CD4-positive, alpha-beta T cell (primary cell): ENCODE results near the gene ARFRP1. TPM values are rescaled to one million over a fixed set of nuclear protein-coding genes. Genes with fewer than 3 reads are reported as not detected.

Source experiments
- ATAC-seq: fragments of 200-7000 bp; cut with Tn5 transposase; one replicate; pipeline ENCODE4 v1.10.0; 2022; ENCODE audit warnings: mild to moderate bottlenecking; ENCODE audit not compliant: poor library complexity
- CTCF ChIA-PET: fragments of 350-600 bp; sonication (Branson Sonifier 250); formaldehyde crosslinking; loops from one replicate; lab custom pipeline; 2021; ENCODE audit warnings: antibody characterized with exemption, inconsistent platforms; lab: Charles Lee
- POLR2A ChIA-PET: fragments of 350-600 bp; sonication (Branson Sonifier 250); formaldehyde crosslinking; loops from one replicate; lab custom pipeline; 2021; ENCODE audit warnings: antibody characterized with exemption, inconsistent platforms; lab: Charles Lee
- DNase-seq, 14 experiments: peaks; one replicate each; pipeline ENCODE4 v3.0.0-alpha.2; 2013 to 2020; ENCODE audit warnings: mixed read lengths in 2 of 14
- H3K27ac ChIP-seq, 2 donors: one replicate each; pipeline versions ENCODE4 v1.5.1 to v1.7.0; 2013; ENCODE audit warnings: low read length in 2 of 2, low read depth in 1 of 2, mild to moderate bottlenecking in 1 of 2
- H3K27me3 ChIP-seq, 2 experiments: 1 replicate in 1 of 2; 2 replicates in 1 of 2; pipeline versions ENCODE4 v1.6.1 to v1.7.0; 2013; ENCODE audit warnings: low read length in 2 of 2, control low read depth in 1 of 2, mild to moderate bottlenecking in 1 of 2, moderate library complexity in 1 of 2; ENCODE audit not compliant: insufficient read depth in 2 of 2, control insufficient read depth in 1 of 2
- H3K36me3 ChIP-seq: one replicate; pipeline ENCODE4 v1.6.1; 2013; ENCODE audit warnings: low read length, control low read depth; ENCODE audit not compliant: insufficient read depth
- H3K4me1 ChIP-seq: one replicate; pipeline ENCODE4 v1.6.1; 2013; ENCODE audit warnings: low read length, control low read depth; ENCODE audit not compliant: insufficient read depth
- H3K4me3 ChIP-seq: one replicate; pipeline ENCODE4 v1.5.1; 2013; ENCODE audit warnings: mild to moderate bottlenecking, low read length, moderate library complexity
- H3K9me3 ChIP-seq, 2 experiments: 1 replicate in 1 of 2; 2 replicates in 1 of 2; pipeline versions ENCODE4 v1.6.1 to v1.7.0; 2013; ENCODE audit warnings: low read length in 2 of 2, mild to moderate bottlenecking in 2 of 2, control low read depth in 1 of 2, moderate library complexity in 1 of 2; ENCODE audit not compliant: control insufficient read depth in 1 of 2, insufficient read depth in 1 of 2
- H3K27ac Mint-ChIP-seq: one replicate; pipeline ENCODE4 v1.8.0; 2020; ENCODE audit warnings: mixed read lengths
- H3K27me3 Mint-ChIP-seq: one replicate; pipeline ENCODE4 v1.8.0; 2021; ENCODE audit warnings: mixed read lengths
- H3K36me3 Mint-ChIP-seq: one replicate; pipeline ENCODE4 v1.8.0; 2021; ENCODE audit warnings: low read depth, mixed read lengths
- H3K4me1 Mint-ChIP-seq: one replicate; pipeline ENCODE4 v1.8.0; 2021; ENCODE audit warnings: low read depth, mixed read lengths
- H3K4me3 Mint-ChIP-seq: one replicate; pipeline ENCODE4 v1.8.0; 2020; ENCODE audit warnings: mild to moderate bottlenecking, mixed read lengths
- H3K9me3 Mint-ChIP-seq: one replicate; pipeline ENCODE4 v1.8.0; 2020; ENCODE audit warnings: mixed read lengths
- intact Hi-C, 2 experiments: fragments of 100-400 bp; cut with DNase I in 1 of 2; cut with micrococcal nuclease in 1 of 2; formaldehyde crosslinking; loops; one replicate each; pipeline versions ENCODE4 v1.15.1 to v1.9.0; 2023 to 2025; cut with DNase I, micrococcal nuclease
- total RNA-seq, 174 experiments: library from RNA in 2 of 174; stranded (reverse) in 2 of 174; gene quantifications; one replicate each; pipeline ENCODE4 v1.2.3 and lab custom pipeline; 2021 to 2026
- TF ChIP-seq, protein P1 (sequence below): fragments of 200-600 bp; IDR thresholded peaks from one replicate; pipeline ENCODE4 v1.8.0; 2022; ENCODE audit warnings: antibody characterized with exemption, mild to moderate bottlenecking

Gene ARFRP1
- total RNA-seq, 2 experiments from 2014 or later, result 34.5 to 35.7 TPM

DNA sequence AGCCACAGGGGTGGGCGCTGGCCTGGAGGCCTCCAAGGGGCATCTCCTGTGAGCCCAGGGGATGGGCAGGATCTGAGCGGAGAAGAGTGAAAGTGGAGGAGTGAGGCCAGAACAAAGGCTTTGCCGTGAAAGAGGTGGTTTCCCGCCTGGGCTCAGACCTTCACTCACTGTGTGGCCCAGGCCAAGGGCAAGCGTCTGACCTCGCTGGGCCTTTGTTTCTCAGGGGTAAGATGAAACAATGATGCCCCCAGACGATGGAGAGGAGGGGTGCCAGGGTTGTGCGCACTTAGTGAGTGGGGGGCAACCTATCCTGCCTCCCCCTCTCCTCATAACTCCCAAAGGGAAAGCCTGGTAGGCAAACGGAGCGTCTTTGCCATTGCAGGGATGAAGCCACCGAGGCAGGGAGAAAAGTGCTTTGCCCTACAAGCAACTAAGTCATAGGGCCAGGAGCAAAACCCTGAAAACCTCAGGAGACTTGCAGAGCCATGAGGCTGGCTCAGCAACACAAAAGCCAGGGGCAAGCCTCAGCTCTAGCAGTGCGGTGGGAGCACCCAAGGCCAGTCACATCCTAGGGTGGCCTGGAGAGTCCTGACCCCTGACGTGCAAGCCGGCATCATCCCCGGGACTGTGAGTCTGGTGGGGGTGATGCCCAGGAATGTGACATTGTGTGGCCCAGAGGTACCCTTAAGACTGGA lies 53.7 kb downstream of the ARFRP1 start:
- Mint-ChIP-seq H3K27ac (peak overlapping the region; percentile 81), H3K4me1 (peaks cover 35% of the 10 kb centered on the region), H3K4me3 (peak overlapping the region; percentile 87), H3K9me3 (no peaks in the 10 kb centered on the region), H3K36me3 (peaks cover 18% of the 10 kb centered on the region), H3K27me3 (no peaks in the 10 kb centered on the region)
- no peaks in the 10 kb centered on the region for H3K36me3 ChIP-seq
- peak overlapping the region; percentile 34 to 56 for H3K27ac ChIP-seq
- no peaks in the 10 kb centered on the region for H3K27me3 ChIP-seq
- no peak for DNase-seq
- ATAC-seq, result no peak
- ChIA-PET CTCF (interaction anchor here (0.7 kb wide), 1 partner anchor 12 kb away, joined by 4 read pairs; no protein-coding TSS in a partner anchor), POLR2A (interaction anchor here (1.0 to 3.0 kb wide), 5 partner anchors 12 to 82 kb away, joined by 3 to 11 read pairs (median 5); partner anchors contain the start of genes GMEB2 and LIME1)
- intact Hi-C loops, result loop anchor here (5.0 to 10.0 kb wide), 4 partner anchors 81 to 411 kb away; partner anchors contain the start of genes ABHD16B (in 1 of the 2), LIME1 (in 1 of the 2), PPDPF (in 1 of the 2) and SLC2A4RG (in 1 of the 2)
- no peaks in the 10 kb centered on the region for H3K9me3 ChIP-seq
- TF ChIP-seq, protein P1, sequence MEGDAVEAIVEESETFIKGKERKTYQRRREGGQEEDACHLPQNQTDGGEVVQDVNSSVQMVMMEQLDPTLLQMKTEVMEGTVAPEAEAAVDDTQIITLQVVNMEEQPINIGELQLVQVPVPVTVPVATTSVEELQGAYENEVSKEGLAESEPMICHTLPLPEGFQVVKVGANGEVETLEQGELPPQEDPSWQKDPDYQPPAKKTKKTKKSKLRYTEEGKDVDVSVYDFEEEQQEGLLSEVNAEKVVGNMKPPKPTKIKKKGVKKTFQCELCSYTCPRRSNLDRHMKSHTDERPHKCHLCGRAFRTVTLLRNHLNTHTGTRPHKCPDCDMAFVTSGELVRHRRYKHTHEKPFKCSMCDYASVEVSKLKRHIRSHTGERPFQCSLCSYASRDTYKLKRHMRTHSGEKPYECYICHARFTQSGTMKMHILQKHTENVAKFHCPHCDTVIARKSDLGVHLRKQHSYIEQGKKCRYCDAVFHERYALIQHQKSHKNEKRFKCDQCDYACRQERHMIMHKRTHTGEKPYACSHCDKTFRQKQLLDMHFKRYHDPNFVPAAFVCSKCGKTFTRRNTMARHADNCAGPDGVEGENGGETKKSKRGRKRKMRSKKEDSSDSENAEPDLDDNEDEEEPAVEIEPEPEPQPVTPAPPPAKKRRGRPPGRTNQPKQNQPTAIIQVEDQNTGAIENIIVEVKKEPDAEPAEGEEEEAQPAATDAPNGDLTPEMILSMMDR, result no peak
- peak overlapping the region; percentile 70 for H3K4me3 ChIP-seq
- peaks cover 60% of the 10 kb centered on the region for H3K4me1 ChIP-seq

DNA sequence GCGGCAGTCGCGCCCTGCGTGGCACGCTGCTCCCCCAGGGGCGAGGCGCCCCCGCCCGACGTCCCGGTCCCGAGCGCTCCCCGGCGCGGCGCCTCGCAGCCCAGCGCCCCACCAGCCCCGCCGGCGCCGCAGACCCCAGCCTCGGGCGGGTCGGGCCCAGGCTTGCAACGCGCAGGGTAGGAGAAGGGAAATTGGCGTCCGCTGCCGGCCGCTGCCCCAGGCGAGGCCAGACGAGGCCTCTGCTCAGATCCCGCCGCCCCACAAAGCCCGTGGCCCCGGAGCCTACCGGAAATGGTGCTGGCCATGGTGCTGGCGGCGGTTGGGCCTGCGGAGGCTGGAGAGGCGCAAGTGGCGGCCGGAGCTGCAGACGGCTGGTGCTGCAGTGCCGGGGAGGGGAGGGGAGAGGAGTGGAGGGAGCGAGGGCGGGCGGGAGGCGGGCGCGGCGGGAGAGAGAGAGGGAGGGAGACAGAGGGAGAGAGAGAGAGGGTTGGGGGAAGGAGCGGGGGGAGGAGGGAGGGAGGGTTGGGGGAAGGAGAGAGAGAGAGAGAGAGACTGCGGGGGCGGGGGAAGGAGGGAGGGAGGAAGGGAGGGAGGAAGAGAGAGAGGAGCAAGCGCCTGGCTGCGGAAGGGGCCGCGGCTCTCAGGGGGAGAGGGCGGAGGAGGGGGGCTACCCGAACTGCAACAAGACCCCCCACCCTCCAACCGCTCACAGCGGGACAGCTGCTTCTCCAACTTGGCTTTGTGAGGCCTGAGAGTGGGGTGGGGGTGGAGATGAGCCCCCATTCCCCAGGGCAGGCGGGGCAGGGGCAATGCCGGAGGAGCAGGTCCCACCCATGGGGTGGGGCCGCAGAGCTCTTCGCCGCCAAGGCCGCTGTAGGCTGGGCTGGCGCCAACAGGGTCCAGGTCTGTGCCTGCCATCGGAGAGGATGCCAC lies 54.5 kb downstream of the ARFRP1 start, which contains the start of gene STMN3:
Gene STMN3, minus strand, starts transcription at position 384 of the 933 bp plus-strand sequence. Its CDS starts 79 bp downstream, at position 305.
- Histone ChIP-seq H3K27ac (peak within 1 kb of the TSS; percentile 34 to 56), H3K4me1 (peaks cover 53% of the 10 kb centered on the region), H3K27me3 (no peaks in the 10 kb centered on the region), H3K4me3 (peak within 1 kb of the TSS; percentile 70), H3K36me3 (no peaks in the 10 kb centered on the region), H3K9me3 (no peaks in the 10 kb centered on the region)
- DNase-seq (peak in 13 of 14 experiments; percentile 46 to 85 (median 69)), ATAC-seq (peak; percentile 39)
- H3K9me3 Mint-ChIP-seq, result no peaks in the 10 kb centered on the region
- peak within 1 kb of the TSS; percentile 97 for H3K4me3 Mint-ChIP-seq
- H3K36me3 Mint-ChIP-seq, result peaks cover 14% of the 10 kb centered on the region
- no peaks in the 10 kb centered on the region for H3K27me3 Mint-ChIP-seq
- intact Hi-C loops, result loop anchor here (5.0 to 10.0 kb wide), 4 partner anchors 81 to 411 kb away; partner anchors contain the start of genes ABHD16B (in 1 of the 2), LIME1 (in 1 of the 2), PPDPF (in 1 of the 2) and SLC2A4RG (in 1 of the 2)
- H3K27ac Mint-ChIP-seq, result peak within 1 kb of the TSS; percentile 81
- ChIA-PET CTCF (interaction anchor here (0.7 kb wide), 1 partner anchor 11 kb away, joined by 4 read pairs; no protein-coding TSS in a partner anchor), POLR2A (interaction anchor here (1.0 to 3.0 kb wide), 7 partner anchors 12 to 97 kb away, joined by 3 to 14 read pairs (median 5); partner anchors contain the start of genes GMEB2 and LIME1)
- peaks cover 27% of the 10 kb centered on the region for H3K4me1 Mint-ChIP-seq
- TF ChIP-seq, protein P1, result no peak
